CD8-positive, alpha-beta memory T cell (primary cell): Measurements from ENCODE around the gene SPTA1. TPM values are rescaled to one million over a fixed set of nuclear protein-coding genes. Genes with fewer than 3 reads are reported as not detected.

Experiments
- CTCF ChIA-PET: fragments of 350-600 bp; sonication (Branson Sonifier 250); formaldehyde crosslinking; loops from one replicate; lab custom pipeline; 2021; ENCODE audit warnings: antibody characterized with exemption; lab: Charles Lee
- POLR2A ChIA-PET: fragments of 350-600 bp; sonication (Branson Sonifier 250); formaldehyde crosslinking; loops from one replicate; lab custom pipeline; 2021; ENCODE audit warnings: antibody characterized with exemption; lab: Charles Lee
- DNase-seq, 5 donors: peaks; one replicate each; pipeline versions ENCODE4 v3.0.0 to v3.0.0-alpha.2; 2020 to 2022; ENCODE audit warnings: mixed read lengths in 1 of 5
- H3K27ac ChIP-seq: one replicate; pipeline ENCODE4 v1.7.0; 2013; ENCODE audit warnings: low read depth, mild to moderate bottlenecking, low read length, moderate library complexity
- H3K27me3 ChIP-seq: 2 replicates; pipeline ENCODE4 v1.7.0; 2013; ENCODE audit warnings: low read length, mild to moderate bottlenecking; ENCODE audit not compliant: insufficient read depth, poor library complexity, severe bottlenecking
- H3K36me3 ChIP-seq: 2 replicates; pipeline ENCODE4 v1.7.0; 2013; ENCODE audit warnings: mild to moderate bottlenecking, low read length, moderate library complexity; ENCODE audit not compliant: insufficient read depth
- H3K4me1 ChIP-seq: 2 replicates; pipeline ENCODE4 v1.7.0; 2013; ENCODE audit warnings: mild to moderate bottlenecking, low read length, moderate library complexity; ENCODE audit not compliant: insufficient read depth
- H3K4me3 ChIP-seq: 2 replicates; pipeline ENCODE4 v1.7.0; 2013; ENCODE audit warnings: mild to moderate bottlenecking, low read length
- H3K9me3 ChIP-seq: 2 replicates; pipeline ENCODE4 v1.7.0; 2013; ENCODE audit warnings: mild to moderate bottlenecking, low read length
- H3K27ac Mint-ChIP-seq, 8 donors: one replicate each; pipeline ENCODE4 v1.8.0; 2020 to 2021; ENCODE audit warnings: mixed read lengths in 8 of 8, mild to moderate bottlenecking in 6 of 8, inconsistent platforms in 3 of 8, moderate library complexity in 3 of 8
- H3K27me3 Mint-ChIP-seq, 2 donors: one replicate each; pipeline ENCODE4 v1.8.0; 2020 to 2021; ENCODE audit warnings: mixed read lengths in 2 of 2, mild to moderate bottlenecking in 1 of 2, moderate library complexity in 1 of 2
- H3K36me3 Mint-ChIP-seq, 3 donors: one replicate each; pipeline ENCODE4 v1.8.0; 2020 to 2021; ENCODE audit warnings: mixed read lengths in 3 of 3, inconsistent platforms in 1 of 3, mild to moderate bottlenecking in 1 of 3
- H3K4me1 Mint-ChIP-seq, 3 donors: one replicate each; pipeline ENCODE4 v1.8.0; 2020 to 2021; ENCODE audit warnings: mixed read lengths in 3 of 3, inconsistent platforms in 1 of 3, mild to moderate bottlenecking in 1 of 3
- H3K4me3 Mint-ChIP-seq, 7 donors: one replicate each; pipeline ENCODE4 v1.8.0; 2020 to 2021; ENCODE audit warnings: mixed read lengths in 7 of 7, mild to moderate bottlenecking in 6 of 7, moderate library complexity in 4 of 7, inconsistent platforms in 2 of 7
- H3K9me3 Mint-ChIP-seq, 5 donors: one replicate each; pipeline ENCODE4 v1.8.0; 2020 to 2022; ENCODE audit warnings: mixed read lengths in 5 of 5, mild to moderate bottlenecking in 3 of 5, moderate library complexity in 2 of 5, inconsistent platforms in 1 of 5
- polyA plus RNA-seq: library from polyadenylated mRNA; unstranded; fragments of 300-500 nt; fragmentation: Illumina TruSeq; gene quantifications from one replicate; pipeline ENCODE4 v1.2.3, GENCODE V29; 2021
- total RNA-seq, 2 experiments: library from RNA; stranded (reverse); gene quantifications; one replicate each; pipeline ENCODE4 v1.2.3, GENCODE V29; 2021

The SPTA1 gene
- total and polyA plus RNA-seq, 3 experiments from 2014 or later = not detected

GRCh38 chr1:158586942-158587341 is 99.6 kb downstream of the SPTA1 start:
- no peak for DNase-seq
- no peaks in the 10 kb centered on the region for H3K36me3 ChIP-seq
- H3K27me3 ChIP-seq = peaks cover 5% of the 10 kb centered on the region
- ChIA-PET CTCF (no interaction called here), POLR2A (no interaction called here)
- H3K27ac ChIP-seq = no peak overlapping the region
- H3K4me3 ChIP-seq = no peak overlapping the region
- H3K4me3 Mint-ChIP-seq = no peak overlapping the region
- H3K9me3 Mint-ChIP-seq = peaks cover 0 to 12% (median 8%) of the 10 kb centered on the region in 5 donors
- H3K9me3 ChIP-seq = no peaks in the 10 kb centered on the region
- H3K27me3 Mint-ChIP-seq = peaks cover 10 to 41% of the 10 kb centered on the region in 2 donors
- H3K4me1 Mint-ChIP-seq = no peaks in the 10 kb centered on the region
- H3K4me1 ChIP-seq = no peaks in the 10 kb centered on the region
- peak overlapping the region in 1 of 8 donors; percentile 9 for H3K27ac Mint-ChIP-seq
- H3K36me3 Mint-ChIP-seq = peaks cover 0 to 10% (median 0%) of the 10 kb centered on the region in 3 donors

DNA sequence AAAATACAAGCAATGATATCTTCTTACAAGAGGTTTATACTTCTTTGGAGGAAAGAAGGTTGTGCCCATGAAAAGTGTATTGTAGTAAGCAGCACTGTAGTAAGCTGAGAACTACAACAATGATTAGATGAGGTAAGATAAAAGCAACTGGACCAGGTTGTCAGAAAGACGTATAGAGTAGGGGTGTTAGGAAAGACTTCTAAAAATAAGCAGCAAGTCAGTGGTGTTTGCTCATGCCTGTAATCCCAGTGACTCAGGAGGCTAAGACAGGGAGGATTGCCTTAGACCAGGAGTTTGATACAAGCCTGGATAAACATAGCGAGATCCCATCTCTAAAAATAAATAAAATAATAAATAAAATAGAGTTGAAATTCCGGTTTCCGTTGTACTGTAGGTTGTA is 102.6 kb downstream of the SPTA1 start:
- peaks cover 17 to 39% of the 10 kb centered on the region in 2 donors for H3K27me3 Mint-ChIP-seq
- no peak overlapping the region for H3K4me3 Mint-ChIP-seq
- Histone ChIP-seq H3K27me3 (peaks cover 5% of the 10 kb centered on the region), H3K4me1 (no peaks in the 10 kb centered on the region), H3K9me3 (no peaks in the 10 kb centered on the region), H3K36me3 (no peaks in the 10 kb centered on the region), H3K4me3 (no peak overlapping the region), H3K27ac (no peak overlapping the region)
- H3K9me3 Mint-ChIP-seq = peaks cover 0 to 8% (median 7%) of the 10 kb centered on the region in 5 donors
- CTCF ChIA-PET = no interaction called here
- no peaks in the 10 kb centered on the region for H3K4me1 Mint-ChIP-seq
- no peak overlapping the region for H3K27ac Mint-ChIP-seq
- H3K36me3 Mint-ChIP-seq = peaks cover 0 to 3% (median 0%) of the 10 kb centered on the region in 3 donors
- DNase-seq = no peak
- POLR2A ChIA-PET = no interaction called here

- Mint-ChIP-seq H3K36me3 (no peaks in the 10 kb centered on the region), H3K27ac (no peak within 1 kb of the TSS), H3K27me3 (peaks cover 21 to 48% of the 10 kb centered on the region in 2 donors), H3K4me1 (no peaks in the 10 kb centered on the region), H3K4me3 (no peak within 1 kb of the TSS), H3K9me3 (no peaks in the 10 kb centered on the region)
- ChIA-PET CTCF (no interaction called here), POLR2A (no interaction called here)
- Histone ChIP-seq H3K27ac (no peak within 1 kb of the TSS), H3K4me1 (no peaks in the 10 kb centered on the region), H3K9me3 (no peaks in the 10 kb centered on the region), H3K27me3 (peaks cover 5% of the 10 kb centered on the region), H3K4me3 (no peak within 1 kb of the TSS), H3K36me3 (no peaks in the 10 kb centered on the region)
- no peak for DNase-seq
These were observed 106.8 kb downstream of the SPTA1 start, which contains the start of gene OR10X1 for GRCh38 chr1:158579733-158580132. TSS of gene OR10X1 (minus strand) at chr1:158579899. CDS start at chr1:158579899, 0 bp downstream.

- no peaks in the 10 kb centered on the region for H3K36me3 ChIP-seq
- H3K27me3 Mint-ChIP-seq = peaks cover 14 to 36% of the 10 kb centered on the region in 2 donors
- H3K36me3 Mint-ChIP-seq = no peaks in the 10 kb centered on the region
- no peak for DNase-seq
- POLR2A ChIA-PET = no interaction called here
- H3K27me3 ChIP-seq = no peaks in the 10 kb centered on the region
- H3K9me3 Mint-ChIP-seq = no peaks in the 10 kb centered on the region
- H3K4me1 ChIP-seq = no peaks in the 10 kb centered on the region
- H3K27ac ChIP-seq = no peak overlapping the region
- no peak overlapping the region for H3K4me3 Mint-ChIP-seq
- H3K9me3 ChIP-seq = no peaks in the 10 kb centered on the region
- H3K4me1 Mint-ChIP-seq = no peaks in the 10 kb centered on the region
- no peak overlapping the region for H3K4me3 ChIP-seq
- CTCF ChIA-PET = no interaction called here
- no peak overlapping the region for H3K27ac Mint-ChIP-seq
These were observed 109.0 kb downstream of the SPTA1 start for GRCh38 chr1:158577561-158577960.

- Histone ChIP-seq H3K27me3 (no peaks in the 10 kb centered on the region), H3K4me1 (no peaks in the 10 kb centered on the region), H3K27ac (no peak overlapping the region), H3K9me3 (no peaks in the 10 kb centered on the region), H3K36me3 (no peaks in the 10 kb centered on the region), H3K4me3 (no peak overlapping the region)
- H3K9me3 Mint-ChIP-seq = peaks cover 0 to 4% (median 3%) of the 10 kb centered on the region in 5 donors
- H3K27ac Mint-ChIP-seq = no peak overlapping the region
- no peaks in the 10 kb centered on the region for H3K4me1 Mint-ChIP-seq
- POLR2A ChIA-PET = no interaction called here
- no peak for DNase-seq
- CTCF ChIA-PET = no interaction called here
- H3K36me3 Mint-ChIP-seq = peaks cover 0 to 5% (median 0%) of the 10 kb centered on the region in 3 donors
- H3K4me3 Mint-ChIP-seq = no peak overlapping the region
- H3K27me3 Mint-ChIP-seq = peaks cover 4 to 31% of the 10 kb centered on the region in 2 donors
These were observed 114.3 kb downstream of the SPTA1 start for GRCh38 chr1:158572226-158572625.

- no peak for DNase-seq
- H3K9me3 ChIP-seq = no peaks in the 10 kb centered on the region
- H3K27ac ChIP-seq = no peak within 1 kb of the TSS
- H3K4me3 ChIP-seq = no peak within 1 kb of the TSS
- POLR2A ChIA-PET = no interaction called here
- CTCF ChIA-PET = no interaction called here
- H3K36me3 ChIP-seq = no peaks in the 10 kb centered on the region
- Mint-ChIP-seq H3K4me3 (no peak within 1 kb of the TSS), H3K4me1 (no peaks in the 10 kb centered on the region), H3K27me3 (peaks cover 7 to 36% of the 10 kb centered on the region in 2 donors), H3K9me3 (peaks cover 0 to 6% (median 3%) of the 10 kb centered on the region in 5 donors), H3K27ac (no peak within 1 kb of the TSS), H3K36me3 (peaks cover 0 to 12% (median 0%) of the 10 kb centered on the region in 3 donors)
- no peaks in the 10 kb centered on the region for H3K4me1 ChIP-seq
- no peaks in the 10 kb centered on the region for H3K27me3 ChIP-seq
These were observed 116.0 kb downstream of the SPTA1 start, which contains the start of gene OR6P1 for GRCh38 chr1:158570480-158570879. TSS of gene OR6P1 (minus strand) at chr1:158570580. CDS start at chr1:158563604, 6,976 bp downstream.

- Mint-ChIP-seq H3K36me3 (peaks cover 0 to 12% (median 0%) of the 10 kb centered on the region in 3 donors), H3K27me3 (peaks cover 17 to 50% of the 10 kb centered on the region in 2 donors), H3K4me1 (no peaks in the 10 kb centered on the region), H3K4me3 (no peak overlapping the region), H3K27ac (no peak overlapping the region), H3K9me3 (peaks cover 0 to 6% (median 3%) of the 10 kb centered on the region in 5 donors)
- H3K4me1 ChIP-seq = no peaks in the 10 kb centered on the region
- CTCF ChIA-PET = no interaction called here
- POLR2A ChIA-PET = no interaction called here
- no peak for DNase-seq
- no peak overlapping the region for H3K4me3 ChIP-seq
- H3K27ac ChIP-seq = no peak overlapping the region
- H3K36me3 ChIP-seq = no peaks in the 10 kb centered on the region
- peaks cover 4% of the 10 kb centered on the region for H3K27me3 ChIP-seq
- H3K9me3 ChIP-seq = no peaks in the 10 kb centered on the region
These were observed 121.9 kb downstream of the SPTA1 start for GRCh38 chr1:158564608-158565007.

DNA sequence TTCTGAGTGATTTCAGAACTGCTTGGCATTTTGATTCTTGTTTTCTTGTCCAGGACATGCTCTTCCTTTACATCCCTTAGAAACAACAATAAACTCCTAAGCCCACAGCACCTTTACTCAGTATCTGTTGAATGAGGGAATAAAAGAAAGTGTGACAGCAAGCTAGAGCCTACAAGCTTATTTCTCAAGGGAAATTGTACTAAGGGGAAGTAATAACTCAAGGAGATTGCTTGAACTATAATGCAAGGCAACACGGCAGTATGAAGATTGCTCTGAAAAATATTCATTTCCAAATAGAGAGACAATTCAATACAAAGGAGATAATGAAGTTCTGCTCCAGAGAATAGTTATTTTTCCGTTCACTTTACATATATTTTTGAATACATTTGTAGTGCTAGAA is 122.7 kb downstream of the SPTA1 start:
- no peak for DNase-seq
- Histone ChIP-seq H3K4me3 (no peak overlapping the region), H3K27ac (no peak overlapping the region), H3K36me3 (no peaks in the 10 kb centered on the region), H3K9me3 (no peaks in the 10 kb centered on the region), H3K27me3 (peaks cover 4% of the 10 kb centered on the region), H3K4me1 (no peaks in the 10 kb centered on the region)
- Mint-ChIP-seq H3K9me3 (peaks cover 0 to 6% (median 3%) of the 10 kb centered on the region in 5 donors), H3K36me3 (peaks cover 0 to 12% (median 0%) of the 10 kb centered on the region in 3 donors), H3K4me1 (no peaks in the 10 kb centered on the region), H3K27me3 (peaks cover 17 to 57% of the 10 kb centered on the region in 2 donors), H3K27ac (no peak overlapping the region), H3K4me3 (no peak overlapping the region)
- POLR2A ChIA-PET = no interaction called here
- CTCF ChIA-PET = no interaction called here
